ENCODE results near the gene MRTFA.

DNA sequence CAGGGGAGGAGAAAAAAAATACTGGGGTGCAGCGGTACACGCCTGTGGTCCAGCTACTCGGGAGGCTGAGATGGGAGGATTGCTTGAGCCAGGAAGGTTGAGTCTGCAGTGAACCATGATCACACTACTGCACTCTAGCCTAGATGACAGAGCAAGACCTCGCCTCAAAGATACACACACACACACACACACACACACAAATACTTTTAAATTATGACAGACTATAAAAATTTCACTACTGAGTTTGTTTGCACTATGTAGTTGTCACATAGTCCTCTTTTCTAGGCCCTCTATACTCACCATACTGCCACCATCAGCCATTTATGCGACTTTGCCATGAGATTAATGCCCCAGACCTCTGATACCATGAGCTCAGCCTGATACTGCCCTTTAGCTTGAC lies 109.6 kb downstream of the MRTFA start:
- no peak for TF ChIP-seq POLR2A (IDR thresholded peaks at IDR 0.05)
- TF ChIP-seq, protein P1, sequence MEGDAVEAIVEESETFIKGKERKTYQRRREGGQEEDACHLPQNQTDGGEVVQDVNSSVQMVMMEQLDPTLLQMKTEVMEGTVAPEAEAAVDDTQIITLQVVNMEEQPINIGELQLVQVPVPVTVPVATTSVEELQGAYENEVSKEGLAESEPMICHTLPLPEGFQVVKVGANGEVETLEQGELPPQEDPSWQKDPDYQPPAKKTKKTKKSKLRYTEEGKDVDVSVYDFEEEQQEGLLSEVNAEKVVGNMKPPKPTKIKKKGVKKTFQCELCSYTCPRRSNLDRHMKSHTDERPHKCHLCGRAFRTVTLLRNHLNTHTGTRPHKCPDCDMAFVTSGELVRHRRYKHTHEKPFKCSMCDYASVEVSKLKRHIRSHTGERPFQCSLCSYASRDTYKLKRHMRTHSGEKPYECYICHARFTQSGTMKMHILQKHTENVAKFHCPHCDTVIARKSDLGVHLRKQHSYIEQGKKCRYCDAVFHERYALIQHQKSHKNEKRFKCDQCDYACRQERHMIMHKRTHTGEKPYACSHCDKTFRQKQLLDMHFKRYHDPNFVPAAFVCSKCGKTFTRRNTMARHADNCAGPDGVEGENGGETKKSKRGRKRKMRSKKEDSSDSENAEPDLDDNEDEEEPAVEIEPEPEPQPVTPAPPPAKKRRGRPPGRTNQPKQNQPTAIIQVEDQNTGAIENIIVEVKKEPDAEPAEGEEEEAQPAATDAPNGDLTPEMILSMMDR (IDR thresholded peaks at IDR 0.05): no peak
